Measurements from ENCODE around the gene NUDT10. TPM values are rescaled to one million over a fixed set of nuclear protein-coding genes. Genes with fewer than 3 reads are reported as not detected.
A peak's percentile ranks its signal among the peaks of the same experiment; 100 is the strongest.
"Not testable (repeated sequence)": the region's sequence is repeated elsewhere in the genome, so short reads cannot be mapped to it uniquely, and the experiment has no call there.

Gene NUDT10
- 0.32 and 1.3 TPM in 2 replicates for total RNA-seq

DNA sequence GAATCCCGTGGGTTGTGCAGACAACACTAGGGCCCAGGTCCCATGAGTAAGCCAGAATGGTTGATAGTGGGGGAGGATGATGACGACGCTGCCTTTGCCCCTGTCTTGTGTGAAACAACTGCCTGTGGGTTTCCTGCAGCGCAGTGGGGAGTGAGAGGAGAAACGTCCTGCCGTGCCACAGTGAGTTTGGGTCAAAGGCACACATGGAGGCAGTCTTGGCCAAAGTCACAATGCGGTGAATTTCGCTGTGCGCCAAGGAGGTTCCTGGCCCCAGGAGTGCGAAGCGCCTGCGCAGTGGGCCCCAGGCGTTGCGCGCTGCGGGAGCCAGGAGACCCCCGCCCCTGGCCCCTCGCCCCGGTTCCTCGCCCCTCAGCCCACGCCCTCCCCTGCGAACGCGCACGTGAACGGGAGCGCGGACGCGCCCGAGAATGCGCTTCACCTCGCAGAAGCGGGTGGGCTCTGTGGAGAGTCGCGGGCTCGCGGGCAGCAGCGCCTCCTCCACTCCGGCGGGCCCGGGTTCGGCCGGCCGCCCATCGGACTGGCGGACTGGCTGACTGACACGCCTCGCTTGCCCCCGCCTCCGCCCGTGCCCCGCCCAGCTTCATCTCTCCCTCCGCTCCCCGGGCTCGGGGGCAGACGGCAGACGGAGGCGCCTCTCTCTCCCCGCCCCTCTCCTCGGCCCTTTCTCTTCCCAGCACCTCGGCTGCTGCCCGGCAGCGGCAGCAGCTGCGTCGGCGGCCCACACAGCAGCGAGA lies at the start of gene NUDT10:
NUDT10 (plus strand) TSS at position 635 of the 755 bp plus-strand sequence. CDS start 144 bp downstream, outside the sequence.
- DNase-seq (ENCODE audit: low read depth): peak; percentile 4
- TF ChIP-seq, protein P1, sequence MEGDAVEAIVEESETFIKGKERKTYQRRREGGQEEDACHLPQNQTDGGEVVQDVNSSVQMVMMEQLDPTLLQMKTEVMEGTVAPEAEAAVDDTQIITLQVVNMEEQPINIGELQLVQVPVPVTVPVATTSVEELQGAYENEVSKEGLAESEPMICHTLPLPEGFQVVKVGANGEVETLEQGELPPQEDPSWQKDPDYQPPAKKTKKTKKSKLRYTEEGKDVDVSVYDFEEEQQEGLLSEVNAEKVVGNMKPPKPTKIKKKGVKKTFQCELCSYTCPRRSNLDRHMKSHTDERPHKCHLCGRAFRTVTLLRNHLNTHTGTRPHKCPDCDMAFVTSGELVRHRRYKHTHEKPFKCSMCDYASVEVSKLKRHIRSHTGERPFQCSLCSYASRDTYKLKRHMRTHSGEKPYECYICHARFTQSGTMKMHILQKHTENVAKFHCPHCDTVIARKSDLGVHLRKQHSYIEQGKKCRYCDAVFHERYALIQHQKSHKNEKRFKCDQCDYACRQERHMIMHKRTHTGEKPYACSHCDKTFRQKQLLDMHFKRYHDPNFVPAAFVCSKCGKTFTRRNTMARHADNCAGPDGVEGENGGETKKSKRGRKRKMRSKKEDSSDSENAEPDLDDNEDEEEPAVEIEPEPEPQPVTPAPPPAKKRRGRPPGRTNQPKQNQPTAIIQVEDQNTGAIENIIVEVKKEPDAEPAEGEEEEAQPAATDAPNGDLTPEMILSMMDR (IDR thresholded peaks at IDR 0.05; ENCODE audit: insufficient read depth, low read depth, low read length): no peak
- H3K4me3 ChIP-seq (ENCODE audit: low read depth, low read length): peak within 1 kb of the TSS; percentile 40

DNA sequence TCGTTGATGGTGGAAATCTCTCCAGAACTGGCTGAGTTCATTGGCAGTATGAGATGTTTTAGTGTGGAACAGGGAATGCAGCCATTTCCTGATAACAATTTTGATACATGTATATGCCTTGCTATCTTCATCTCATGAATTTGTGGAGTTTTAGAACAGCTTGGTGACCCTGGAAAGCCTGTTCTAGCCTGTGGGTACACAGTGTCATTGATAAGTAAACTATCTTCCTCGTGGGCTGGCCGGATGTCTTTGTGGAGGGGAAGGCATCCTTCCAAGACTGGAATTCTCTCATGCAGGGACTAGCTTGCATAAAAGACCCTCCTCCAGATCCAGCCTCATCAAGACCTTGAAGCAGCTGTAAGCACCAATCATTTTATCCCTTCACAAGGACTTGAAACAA lies 40.2 kb upstream of the NUDT10 start:
- H3K4me3 ChIP-seq (ENCODE audit: low read depth, low read length): no peak overlapping the region
- TF ChIP-seq, protein P1 (IDR thresholded peaks at IDR 0.05; ENCODE audit: insufficient read depth, low read depth, low read length): no peak
- DNase-seq (ENCODE audit: low read depth): no peak

DNA sequence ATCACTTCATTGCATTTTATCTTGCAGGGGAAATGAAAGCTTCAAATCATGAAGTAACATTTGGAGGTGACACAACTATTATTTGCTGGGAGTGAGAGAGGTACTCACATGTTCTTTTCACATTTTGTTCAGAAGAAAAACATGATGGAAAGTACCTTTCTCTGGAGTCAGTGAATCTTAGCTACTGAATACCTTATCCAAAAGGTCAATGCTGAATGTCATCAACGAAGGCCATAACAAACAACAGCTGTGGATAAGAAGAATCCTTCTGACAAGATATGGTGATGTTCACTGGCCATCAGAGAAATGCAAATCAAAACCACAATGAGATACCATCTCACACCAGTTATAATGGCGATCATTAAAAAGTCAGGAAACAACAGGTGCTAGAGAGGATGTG lies 36.5 kb upstream of the NUDT10 start:
- TF ChIP-seq, protein P1 (IDR thresholded peaks at IDR 0.05; ENCODE audit: insufficient read depth, low read depth, low read length): no peak
- H3K4me3 ChIP-seq (ENCODE audit: low read depth, low read length): no peak overlapping the region
- DNase-seq (ENCODE audit: low read depth): no peak

DNA sequence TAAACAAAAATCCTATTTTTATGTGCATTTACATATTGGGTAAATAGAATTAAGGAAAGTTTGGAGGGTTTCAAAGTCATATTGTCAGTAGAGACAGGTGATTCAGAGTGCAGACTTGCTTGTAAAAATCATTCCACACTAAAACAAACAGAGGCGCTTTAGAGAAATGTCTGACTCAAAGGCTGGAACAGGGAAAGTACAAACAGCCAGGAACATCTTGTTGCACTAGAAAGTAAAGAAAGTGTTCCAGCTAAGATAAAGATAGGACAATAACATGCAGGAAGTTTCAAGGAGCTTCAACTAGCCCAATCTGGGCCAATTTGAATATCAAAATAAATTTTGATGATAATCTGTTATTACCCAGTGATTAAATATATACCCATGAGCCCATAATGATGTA lies 16.4 kb upstream of the NUDT10 start:
- TF ChIP-seq, protein P1 (IDR thresholded peaks at IDR 0.05; ENCODE audit: insufficient read depth, low read depth, low read length): no peak
- no peak for DNase-seq (ENCODE audit: low read depth)
- no peak overlapping the region for H3K4me3 ChIP-seq (ENCODE audit: low read depth, low read length)

DNA sequence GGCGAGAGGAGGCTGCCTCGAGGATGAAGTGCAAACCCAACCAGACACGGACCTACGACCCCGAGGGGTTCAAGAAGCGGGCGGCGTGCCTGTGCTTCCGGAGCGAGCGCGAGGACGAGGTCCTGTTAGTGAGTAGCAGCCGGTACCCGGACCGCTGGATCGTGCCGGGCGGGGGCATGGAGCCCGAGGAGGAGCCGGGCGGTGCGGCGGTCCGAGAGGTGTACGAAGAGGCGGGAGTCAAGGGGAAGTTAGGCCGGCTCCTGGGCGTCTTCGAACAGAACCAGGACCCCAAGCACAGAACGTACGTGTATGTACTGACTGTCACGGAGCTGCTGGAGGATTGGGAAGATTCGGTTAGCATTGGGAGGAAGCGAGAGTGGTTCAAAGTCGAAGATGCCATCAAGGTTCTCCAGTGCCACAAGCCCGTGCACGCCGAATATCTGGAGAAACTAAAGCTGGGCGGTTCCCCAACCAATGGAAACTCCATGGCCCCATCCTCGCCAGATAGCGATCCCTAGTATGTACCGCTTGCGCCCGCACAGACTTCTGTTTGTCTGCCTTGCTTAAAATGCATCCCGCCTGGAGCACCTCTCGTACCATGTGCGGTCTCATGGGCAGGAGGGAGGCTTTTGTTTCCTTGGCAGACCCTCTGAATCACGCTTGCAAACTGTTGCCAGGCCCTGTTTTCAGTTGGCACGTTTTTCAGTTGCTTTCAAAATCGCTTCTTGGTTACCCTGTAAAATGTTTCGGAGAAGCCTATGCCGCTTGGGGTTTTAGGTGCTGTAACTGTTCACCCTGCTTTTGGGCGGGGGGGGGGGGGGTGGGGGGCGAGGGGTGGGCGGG lies 542 bp downstream of the NUDT10 start:
- DNase-seq (ENCODE audit: low read depth): not testable (repeated sequence)
- H3K4me3 ChIP-seq (ENCODE audit: low read depth, low read length): peak overlapping the region; percentile 40

DNA sequence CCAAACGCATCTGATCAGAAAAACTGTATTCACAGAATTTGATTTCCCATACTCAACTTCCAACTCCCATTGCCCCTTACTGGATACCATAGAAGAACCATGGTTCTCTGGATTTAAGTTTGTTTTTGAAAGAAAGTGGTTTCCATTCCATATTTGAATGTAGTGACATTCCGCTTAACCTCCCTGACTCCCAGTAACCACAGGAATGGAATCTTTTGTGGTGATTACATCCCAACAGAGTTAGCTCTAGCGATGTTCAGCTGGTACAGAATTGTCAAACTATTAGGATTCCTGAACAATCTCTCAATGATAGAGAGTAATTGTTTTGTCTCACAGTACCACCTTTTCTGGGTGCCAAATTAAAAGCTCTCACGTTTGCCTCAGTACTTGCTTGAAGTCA lies 1.7 kb downstream of the NUDT10 start:
- TF ChIP-seq, protein P1 (IDR thresholded peaks at IDR 0.05; ENCODE audit: insufficient read depth, low read depth, low read length): no peak
- H3K4me3 ChIP-seq (ENCODE audit: low read depth, low read length): no peak overlapping the region
- no peak for DNase-seq (ENCODE audit: low read depth)

DNA sequence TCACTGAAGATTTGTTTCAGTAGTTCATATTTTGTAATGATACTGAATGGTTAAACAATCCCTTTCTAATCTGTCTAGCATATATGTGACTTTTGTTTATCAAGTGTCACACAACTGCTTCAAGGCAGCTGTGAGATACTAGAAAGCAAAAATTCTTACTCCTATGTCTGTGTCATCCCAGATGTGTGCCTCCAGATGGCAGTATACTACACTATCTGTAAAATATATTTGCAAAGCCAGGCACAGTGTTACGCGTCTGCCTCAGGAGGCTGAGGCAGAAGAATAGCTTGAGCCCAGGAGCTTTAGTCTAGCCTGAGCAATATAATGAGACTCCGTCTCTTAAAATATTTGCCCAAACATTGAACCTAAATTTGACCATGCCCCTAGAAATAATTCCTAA lies 4.0 kb downstream of the NUDT10 start:
- no peak overlapping the region for H3K4me3 ChIP-seq (ENCODE audit: low read depth, low read length)
- peak; percentile 23 for DNase-seq (ENCODE audit: low read depth)
- TF ChIP-seq, protein P1 (IDR thresholded peaks at IDR 0.05; ENCODE audit: insufficient read depth, low read depth, low read length): peak; percentile 44
